ENCODE data around the gene PTGR3.

The PTGR3 gene

GRCh38 chr18:75209129-75209950 lies at the start of gene PTGR3:
TSS of gene PTGR3 (minus strand) at chr18:75209139. CDS start at chr18:75209058, 81 bp downstream.
- DNase-seq (ENCODE audit: low spot score), result peak; percentile 84

- no peak for DNase-seq (ENCODE audit: low spot score)
Observed at GRCh38 chr18:75257605-75258004, 48.7 kb upstream of the PTGR3 start.

- no peak for DNase-seq (ENCODE audit: low spot score)
Observed at GRCh38 chr18:75256376-75256775, 47.4 kb upstream of the PTGR3 start.

- DNase-seq (ENCODE audit: low spot score), result no peak
Observed at GRCh38 chr18:75255094-75255493, 46.2 kb upstream of the PTGR3 start.

GRCh38 chr18:75253784-75254183 lies 44.8 kb upstream of the PTGR3 start:
- no peak for DNase-seq (ENCODE audit: low spot score)

GRCh38 chr18:75253043-75253442 lies 44.1 kb upstream of the PTGR3 start:
- DNase-seq (ENCODE audit: low spot score), result no peak

GRCh38 chr18:75252136-75252535 lies 43.2 kb upstream of the PTGR3 start:
- no peak for DNase-seq (ENCODE audit: low spot score)

GRCh38 chr18:75251466-75251865 lies 42.5 kb upstream of the PTGR3 start:
- DNase-seq (ENCODE audit: low spot score), result no peak

- no peak for DNase-seq (ENCODE audit: low spot score)
Observed at GRCh38 chr18:75250471-75250821, 41.5 kb upstream of the PTGR3 start.

- DNase-seq (ENCODE audit: low spot score), result no peak
Observed at GRCh38 chr18:75249672-75250470, 40.9 kb upstream of the PTGR3 start.

GRCh38 chr18:75249175-75249518 lies 40.2 kb upstream of the PTGR3 start:
- no peak for DNase-seq (ENCODE audit: low spot score)

- DNase-seq (ENCODE audit: low spot score), result no peak
Observed at GRCh38 chr18:75248426-75249174, 39.7 kb upstream of the PTGR3 start.

- DNase-seq (ENCODE audit: low spot score), result peak; percentile 35
Observed at GRCh38 chr18:75247611-75248421, 38.9 kb upstream of the PTGR3 start.

- no peak for DNase-seq (ENCODE audit: low spot score)
Observed at GRCh38 chr18:75246721-75247610, 38.0 kb upstream of the PTGR3 start.

- DNase-seq (ENCODE audit: low spot score), result no peak
Observed at GRCh38 chr18:75244351-75245313, 35.7 kb upstream of the PTGR3 start.

GRCh38 chr18:75241705-75242104 lies 32.8 kb upstream of the PTGR3 start:
- no peak for DNase-seq (ENCODE audit: low spot score)

GRCh38 chr18:75240433-75240832 lies 31.5 kb upstream of the PTGR3 start:
- no peak for DNase-seq (ENCODE audit: low spot score)

GRCh38 chr18:75238786-75239185 lies 29.8 kb upstream of the PTGR3 start:
- DNase-seq (ENCODE audit: low spot score), result no peak

GRCh38 chr18:75238100-75238499 lies 29.2 kb upstream of the PTGR3 start:
- DNase-seq (ENCODE audit: low spot score), result peak; percentile 54

GRCh38 chr18:75235896-75236295 lies 27.0 kb upstream of the PTGR3 start:
- no peak for DNase-seq (ENCODE audit: low spot score)
